Lower lobe of right lung (tissue), 2 donors: ENCODE data around the gene FRMD4A. TPM values are rescaled to one million over a fixed set of nuclear protein-coding genes. Genes with fewer than 3 reads are reported as not detected.

Experiments used
- ATAC-seq, 2 donors: fragments of 200-7000 bp; cut with Tn5 transposase; one replicate each; pipeline ENCODE4 v1.9.1; 2020 to 2022; ENCODE audit warnings: mild to moderate bottlenecking in 2 of 2, moderate library complexity in 2 of 2
- DNase-seq: peaks from one replicate; pipeline ENCODE4 v3.0.0-alpha.2; 2020
- H3K27ac ChIP-seq: fragments of 200-600 bp; one replicate; pipeline ENCODE4 v1.8.0; 2022
- H3K27me3 ChIP-seq: fragments of 200-600 bp; one replicate; pipeline ENCODE4 v1.8.0; 2022; ENCODE audit warnings: low read depth
- H3K36me3 ChIP-seq: fragments of 200-600 bp; one replicate; pipeline ENCODE4 v1.8.0; 2022; ENCODE audit warnings: mild to moderate bottlenecking
- H3K4me1 ChIP-seq: fragments of 200-600 bp; one replicate; pipeline ENCODE4 v1.8.0; 2022
- H3K4me3 ChIP-seq: fragments of 200-600 bp; one replicate; pipeline ENCODE4 v1.8.0; 2022; ENCODE audit warnings: mild to moderate bottlenecking
- H3K9me3 ChIP-seq: fragments of 200-600 bp; one replicate; pipeline ENCODE4 v1.8.0; 2022
- CTCF ChIP-seq: fragments of 200-600 bp; IDR thresholded peaks from one replicate; pipeline ENCODE4 v1.8.0; 2022; ENCODE audit warnings: antibody characterized with exemption, mild to moderate bottlenecking
- intact Hi-C: fragments of 100-400 bp; cut with DNase I; formaldehyde crosslinking; loops from one replicate; pipeline ENCODE4 v1.11.0; 2022
- total RNA-seq: library from RNA; stranded (reverse); fragmentation: NEBNext Ultra II Directional; extraction: Animal tissue kit (Norgen Biotek cat#: 25700); gene quantifications from one replicate; pipeline ENCODE4 v1.2.1, GENCODE V29; 2021
- donor health status: DM: no; HTN: yes; CAD: no; lungs with severe emphysema.

Gene FRMD4A
- total RNA-seq, 1 donor from 2014 or later = 64.8 TPM

GRCh38 chr10:13820119-13820963, 510.4 kb downstream of the FRMD4A start:
- TF ChIP-seq CTCF = no peak
- H3K27ac ChIP-seq = no peak overlapping the region
- H3K36me3 ChIP-seq = no peaks in the 10 kb centered on the region
- no peak overlapping the region for H3K4me3 ChIP-seq
- H3K9me3 ChIP-seq = no peaks in the 10 kb centered on the region
- no peak for DNase-seq
- H3K27me3 ChIP-seq = no peaks in the 10 kb centered on the region
- peaks cover 10% of the 10 kb centered on the region for H3K4me1 ChIP-seq
- intact Hi-C loops = no loop called here
- ATAC-seq = peak; percentile 19 to 37

- TF ChIP-seq CTCF = no peak
- DNase-seq (peak; percentile 62), ATAC-seq (peak; percentile 44 to 72)
- peaks cover 10% of the 10 kb centered on the region for H3K4me1 ChIP-seq
- no peaks in the 10 kb centered on the region for H3K27me3 ChIP-seq
- H3K4me3 ChIP-seq = no peak overlapping the region
- no peaks in the 10 kb centered on the region for H3K9me3 ChIP-seq
- no peak overlapping the region for H3K27ac ChIP-seq
- H3K36me3 ChIP-seq = no peaks in the 10 kb centered on the region
- intact Hi-C loops = no loop called here
Measured at GRCh38 chr10:13816195-13816925, 514.4 kb downstream of the FRMD4A start.

GRCh38 chr10:13815756-13816155, 515.0 kb downstream of the FRMD4A start:
- Histone ChIP-seq H3K27ac (no peak overlapping the region), H3K4me1 (peaks cover 10% of the 10 kb centered on the region), H3K36me3 (no peaks in the 10 kb centered on the region), H3K27me3 (no peaks in the 10 kb centered on the region), H3K4me3 (no peak overlapping the region), H3K9me3 (no peaks in the 10 kb centered on the region)
- DNase-seq (no peak), ATAC-seq (no peak)
- TF ChIP-seq CTCF = no peak
- intact Hi-C loops = no loop called here

- Histone ChIP-seq H3K4me1 (peaks cover 10% of the 10 kb centered on the region), H3K9me3 (no peaks in the 10 kb centered on the region), H3K36me3 (peaks cover 3% of the 10 kb centered on the region), H3K27me3 (no peaks in the 10 kb centered on the region), H3K27ac (no peak overlapping the region), H3K4me3 (no peak overlapping the region)
- no peak for ATAC-seq
- intact Hi-C loops = no loop called here
- DNase-seq = no peak
- no peak for TF ChIP-seq CTCF
Measured at GRCh38 chr10:13813550-13813949, 517.2 kb downstream of the FRMD4A start.

GRCh38 chr10:13812804-13813203, 517.9 kb downstream of the FRMD4A start:
- ATAC-seq (no peak), DNase-seq (no peak)
- H3K36me3 ChIP-seq = peaks cover 3% of the 10 kb centered on the region
- intact Hi-C loops = no loop called here
- peaks cover 10% of the 10 kb centered on the region for H3K4me1 ChIP-seq
- no peak overlapping the region for H3K4me3 ChIP-seq
- no peaks in the 10 kb centered on the region for H3K27me3 ChIP-seq
- no peak for TF ChIP-seq CTCF
- H3K27ac ChIP-seq = no peak overlapping the region
- no peaks in the 10 kb centered on the region for H3K9me3 ChIP-seq
